Mucosa of gallbladder (tissue), 1 donor: ENCODE results near the gene PATE3. TPM values are rescaled to one million over a fixed set of nuclear protein-coding genes. Genes with fewer than 3 reads are reported as not detected.

ENCODE experiments used
- DNase-seq: peaks from one replicate; pipeline ENCODE4 v3.0.0-alpha.2; 2020; ENCODE audit warnings: low spot score
- total RNA-seq: library from RNA; stranded (reverse); gene quantifications from one replicate; pipeline ENCODE4 v1.2.1, GENCODE V29; 2021
- donor health status: DM: no; HTN: no; CAD: no.

The PATE3 gene, protein sequence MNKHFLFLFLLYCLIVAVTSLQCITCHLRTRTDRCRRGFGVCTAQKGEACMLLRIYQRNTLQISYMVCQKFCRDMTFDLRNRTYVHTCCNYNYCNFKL
- total RNA-seq, result not detected

GRCh38 chr11:125787827-125788226 is at the start of gene PATE3:
Gene PATE3 (plus strand): TSS chr11:125788127. CDS start chr11:125788152, 25 bp downstream.
- DNase-seq, result no peak

DNA sequence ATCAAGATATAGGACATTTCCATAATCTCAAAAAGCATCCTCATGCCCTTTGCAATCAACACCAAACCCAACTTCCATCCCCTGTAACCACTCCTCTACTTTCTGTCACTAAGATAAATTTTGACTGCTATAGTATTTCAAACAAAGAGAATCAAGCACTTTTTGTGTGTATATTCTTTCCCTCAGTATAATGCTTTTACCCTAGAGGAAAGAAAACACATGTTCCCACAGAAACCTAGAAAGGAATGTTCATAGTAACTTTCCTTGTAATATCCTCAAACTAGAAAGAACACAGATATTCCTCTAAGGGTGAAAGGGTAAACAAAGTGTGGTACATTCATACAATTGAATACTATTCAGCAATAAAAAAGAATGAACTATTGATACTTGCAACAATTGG is 47.3 kb upstream of the PATE3 start:
- DNase-seq, result no peak

- DNase-seq, result no peak
These were observed 44.2 kb upstream of the PATE3 start for GRCh38 chr11:125743681-125744080.

- no peak for DNase-seq
These were observed 41.9 kb upstream of the PATE3 start, which contains the start of gene PATE1 for GRCh38 chr11:125745979-125746378. Gene PATE1 (plus strand): TSS chr11:125746279. CDS start chr11:125746305, 26 bp downstream.

GRCh38 chr11:125750629-125751028 is 37.3 kb upstream of the PATE3 start:
- DNase-seq, result no peak

DNA sequence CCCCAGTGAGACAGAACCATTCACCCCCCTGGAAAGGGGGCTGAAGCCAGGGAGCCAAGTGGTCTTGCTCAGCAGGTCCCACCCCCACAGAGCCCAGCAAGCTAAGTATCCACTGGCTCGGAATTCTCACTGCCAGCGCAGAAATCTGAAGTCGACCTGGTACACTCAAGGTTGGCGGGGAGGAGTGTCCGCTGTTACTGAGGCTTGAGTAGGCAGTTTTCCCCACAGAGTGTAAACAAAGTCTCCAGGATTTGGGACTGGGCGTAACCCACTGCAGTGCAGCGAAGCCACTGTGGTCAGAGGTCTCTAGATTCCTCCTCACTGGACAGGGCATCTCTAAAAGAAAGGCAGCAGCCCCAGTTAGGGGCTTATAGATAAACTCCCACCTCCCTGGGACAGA is 31.9 kb upstream of the PATE3 start:
- no peak for DNase-seq

DNA sequence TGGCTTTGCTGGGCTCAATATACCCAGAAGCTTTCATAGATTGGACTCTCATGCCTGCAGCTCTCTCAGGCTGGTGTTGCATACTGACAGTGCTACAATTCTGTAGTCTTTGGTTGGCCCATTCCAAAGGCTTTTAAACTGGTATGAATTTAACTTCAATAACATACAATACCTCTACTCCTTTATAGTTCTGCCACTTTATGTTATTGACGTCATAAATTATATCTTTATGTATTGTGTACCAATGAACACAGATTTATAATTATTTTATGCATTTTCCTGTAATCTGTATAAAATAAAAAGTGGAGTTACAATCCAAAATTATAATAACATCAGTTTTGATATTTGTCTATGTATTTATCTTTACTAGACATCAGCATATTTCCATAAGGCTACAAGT is 25.5 kb upstream of the PATE3 start:
- no peak for DNase-seq

GRCh38 chr11:125763483-125763882 is 24.4 kb upstream of the PATE3 start:
- no peak for DNase-seq

- DNase-seq, result no peak
These were observed 21.7 kb upstream of the PATE3 start for GRCh38 chr11:125766251-125766650.

DNA sequence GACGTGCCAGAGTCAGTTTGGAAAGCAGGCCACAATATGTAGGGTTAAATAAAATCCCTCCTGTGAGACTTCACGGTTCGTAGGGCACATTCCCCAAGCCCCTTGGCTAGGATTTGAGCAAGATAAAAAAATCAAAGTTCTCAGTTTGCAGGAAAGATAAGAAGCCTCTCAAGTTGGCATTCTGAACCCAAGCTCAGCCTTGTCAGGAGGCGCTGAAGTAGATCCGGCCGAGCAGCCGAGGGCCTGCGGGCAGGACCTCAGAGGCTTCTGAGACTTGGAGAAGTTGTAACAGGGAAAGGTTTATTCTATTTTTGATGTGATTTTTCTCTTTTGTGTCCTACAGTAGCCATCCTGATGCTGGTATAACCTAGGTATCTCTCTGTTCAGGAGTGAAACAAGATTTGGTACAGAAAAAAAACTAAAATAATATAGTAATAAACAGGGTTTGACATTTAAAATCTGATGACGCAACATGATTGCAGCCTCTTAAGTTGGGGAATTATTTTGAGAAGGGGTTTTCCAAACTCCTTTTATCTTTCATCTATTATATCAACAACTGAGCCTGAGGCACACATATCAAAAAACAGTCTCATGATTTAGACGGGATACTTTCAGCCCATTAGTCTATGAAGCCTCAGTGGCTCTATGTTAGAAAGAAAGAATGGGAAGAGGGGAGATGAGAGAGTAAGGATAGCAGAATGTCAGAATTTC is 19.4 kb upstream of the PATE3 start:
- no peak for DNase-seq

DNA sequence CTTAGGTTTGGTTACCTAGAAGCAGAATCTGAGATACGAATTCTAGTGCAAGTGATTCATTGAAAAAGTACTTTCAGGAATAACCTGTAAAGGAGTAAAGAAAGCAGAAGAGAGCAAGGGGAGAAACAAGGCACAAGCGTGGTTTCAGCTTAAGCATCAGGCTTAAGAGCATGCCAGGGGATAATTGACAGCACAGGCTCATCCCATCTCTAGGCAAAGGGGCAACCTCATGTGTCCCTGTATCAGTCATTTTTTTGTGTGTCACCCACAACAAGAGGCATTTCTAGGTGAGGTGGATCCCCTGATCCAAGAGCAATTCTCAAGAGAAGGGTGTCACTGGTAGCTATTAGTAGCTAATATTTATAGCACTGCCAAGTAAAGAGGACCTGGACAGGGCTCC is 17.3 kb upstream of the PATE3 start:
- no peak for DNase-seq

DNA sequence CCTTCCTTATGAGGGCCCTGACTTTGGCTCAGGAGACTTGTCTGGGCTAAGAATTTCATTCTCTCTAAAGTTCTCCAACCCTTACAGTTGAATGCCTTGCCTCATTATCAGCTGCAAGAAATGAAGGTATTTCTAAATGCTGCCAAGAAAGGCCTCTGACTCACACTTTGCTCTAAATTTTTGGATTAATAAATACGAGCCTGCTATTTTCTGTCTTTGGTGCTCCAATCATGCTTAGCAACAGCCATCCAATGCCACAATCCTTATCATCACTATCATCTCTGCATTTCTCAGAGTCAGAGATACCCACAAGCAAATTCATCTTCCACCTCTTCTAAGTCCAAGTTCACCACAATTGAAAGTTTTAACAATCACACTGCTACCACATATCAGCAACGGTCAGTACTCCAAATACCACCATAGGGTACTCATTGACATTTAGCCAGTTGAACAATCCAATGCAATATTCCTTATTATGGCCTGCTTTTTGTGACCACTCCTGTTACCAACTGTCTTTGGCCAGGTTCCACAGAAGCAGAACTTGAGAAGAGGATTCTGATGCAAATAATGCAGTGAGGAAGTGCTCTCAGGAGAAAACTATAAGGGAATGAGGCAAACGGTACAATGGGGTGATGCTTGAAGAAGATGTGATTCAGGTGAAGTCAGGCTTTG is 15.0 kb upstream of the PATE3 start:
- no peak for DNase-seq

- no peak for DNase-seq
These were observed 14.4 kb upstream of the PATE3 start for GRCh38 chr11:125773516-125773915.

GRCh38 chr11:125777309-125777708 is 10.6 kb upstream of the PATE3 start:
- DNase-seq, result no peak

GRCh38 chr11:125778728-125779127 is 9.2 kb upstream of the PATE3 start, which contains the start of gene PATE2:
Gene PATE2 (minus strand): TSS chr11:125778828. CDS start chr11:125778773, 55 bp downstream.
- no peak for DNase-seq

DNA sequence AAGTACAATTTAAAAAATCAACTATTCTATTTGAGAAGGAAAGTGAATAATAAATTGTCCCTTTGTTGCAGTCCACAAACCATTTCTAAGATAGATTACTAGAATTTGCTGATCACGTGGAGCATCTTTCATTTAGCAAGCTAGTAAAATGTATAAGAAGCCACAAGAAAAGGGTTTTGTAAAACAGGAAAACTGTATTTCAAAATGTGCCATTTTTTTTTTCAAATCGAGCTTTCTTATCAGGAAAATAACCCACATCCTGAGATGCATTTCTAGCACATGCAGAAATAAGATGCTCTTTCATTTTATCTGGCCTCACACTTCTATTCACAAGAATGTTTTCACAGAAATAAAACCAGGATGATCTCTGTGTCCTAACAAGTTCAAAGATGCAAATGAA is 3.2 kb upstream of the PATE3 start:
- no peak for DNase-seq

DNA sequence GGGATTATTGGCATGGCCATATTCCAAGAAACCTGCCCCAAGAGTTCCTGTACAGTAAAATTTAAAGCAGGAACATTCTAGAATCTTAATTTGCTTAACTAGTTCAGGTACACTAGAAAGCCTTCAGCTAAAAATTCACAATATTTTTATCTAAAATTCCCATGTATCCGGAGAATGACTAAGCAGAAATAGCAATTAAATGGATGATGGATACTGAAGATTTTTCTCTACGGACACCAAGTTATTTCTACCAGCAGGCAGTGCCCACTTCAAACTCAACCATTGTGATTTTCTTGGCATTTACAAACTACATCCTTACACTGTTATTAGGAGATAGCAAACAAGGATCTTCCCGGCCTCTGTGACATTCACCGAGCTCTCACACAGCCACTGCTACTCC is 2.9 kb downstream of the PATE3 start:
- DNase-seq, result no peak

DNA sequence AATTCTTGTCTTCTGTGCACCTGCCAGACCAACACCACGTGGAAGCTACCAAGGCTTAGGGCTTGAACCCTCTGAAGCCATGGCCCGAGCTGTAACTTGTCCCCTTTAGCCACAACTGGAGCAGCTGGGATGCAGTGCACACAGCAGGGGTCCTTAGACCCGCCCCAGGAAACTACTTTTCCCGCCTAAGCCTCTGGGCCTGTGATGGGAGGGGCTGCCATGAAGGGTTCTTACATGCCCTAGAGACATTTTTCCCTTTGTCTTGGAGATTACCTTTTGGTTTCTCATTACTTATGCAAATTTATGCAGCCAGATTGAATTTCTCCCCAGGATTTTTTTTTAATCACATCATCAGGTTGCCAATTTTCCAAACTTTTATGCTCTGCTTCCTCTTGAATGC is 9.7 kb downstream of the PATE3 start:
- DNase-seq, result no peak

DNA sequence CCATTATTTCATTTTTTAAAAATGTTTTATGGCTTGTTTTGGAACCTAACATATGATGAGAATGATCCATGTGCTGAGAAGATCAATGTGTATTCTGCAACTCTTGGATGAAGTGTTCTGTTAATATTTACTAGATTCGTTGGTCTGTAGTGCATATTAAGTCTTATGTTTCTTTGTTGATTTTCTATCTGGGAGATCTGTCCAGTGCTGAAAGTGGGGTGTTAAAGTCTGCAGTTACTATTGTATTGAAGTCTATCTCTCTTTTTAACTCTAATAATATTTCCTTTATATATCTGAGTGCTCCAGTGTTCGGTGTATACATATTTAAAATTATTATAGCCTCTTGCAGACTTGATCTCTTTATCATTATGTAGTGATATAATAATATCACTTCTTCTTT is 11.9 kb downstream of the PATE3 start:
- no peak for DNase-seq

- DNase-seq, result no peak
These were observed 14.5 kb downstream of the PATE3 start for GRCh38 chr11:125802387-125802786.

DNA sequence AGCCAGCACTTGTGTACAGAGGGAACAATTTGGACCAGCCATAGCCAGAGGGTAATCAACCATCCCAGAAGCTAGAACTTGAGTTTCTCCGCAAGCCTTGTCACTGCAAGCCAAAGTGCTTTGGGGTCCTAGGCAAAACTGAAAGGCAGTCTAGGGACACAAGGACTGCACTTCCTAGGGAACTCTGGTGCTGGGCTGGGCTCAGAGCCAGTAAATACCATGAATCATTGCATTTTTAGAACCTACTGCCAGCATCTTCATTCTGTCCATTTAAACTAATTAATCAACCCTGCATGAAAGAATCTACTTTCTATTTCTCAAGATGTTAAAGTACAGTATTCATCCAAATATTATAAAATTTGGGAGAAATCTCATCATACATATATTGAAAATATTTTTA is 20.0 kb downstream of the PATE3 start:
- DNase-seq, result no peak

- DNase-seq, result no peak
These were observed 45.1 kb downstream of the PATE3 start, which contains the start of gene PATE4 for GRCh38 chr11:125833016-125833415. Gene PATE4 (plus strand): TSS chr11:125833316. CDS start chr11:125833360, 44 bp downstream.

DNA sequence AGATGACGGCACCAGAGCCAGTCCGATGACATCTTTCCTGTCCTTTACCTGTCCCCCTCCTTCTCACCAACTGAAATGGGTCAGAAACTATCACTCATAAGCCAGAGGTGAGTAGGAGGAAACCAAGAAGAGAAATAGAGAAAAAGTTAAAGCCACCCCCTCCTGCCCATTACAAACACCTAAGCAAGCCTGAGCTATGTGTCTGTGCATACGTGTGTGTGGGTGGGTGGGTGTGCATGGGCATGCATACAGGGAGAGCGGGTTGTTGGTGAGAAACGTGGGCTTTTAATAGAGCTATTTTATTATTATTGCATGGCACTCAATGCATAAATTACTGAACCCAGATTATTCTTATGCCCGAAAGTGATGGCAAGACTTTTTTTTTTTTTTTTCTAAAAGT is 47.8 kb downstream of the PATE3 start:
- DNase-seq, result no peak
